Nephron progenitor cell (in vitro differentiated cells): ENCODE measurements around the gene NME2.
"Not testable (repeated sequence)": the region's sequence is repeated elsewhere in the genome, so short reads cannot be mapped to it uniquely, and the experiment has no call there.

Experiments
- DNase-seq: peaks from one replicate; pipeline ENCODE4 v3.0.0; 2021
- H3K27ac Mint-ChIP-seq: 2 replicates; pipeline ENCODE4 v1.8.0; 2021; ENCODE audit warnings: mild to moderate bottlenecking, moderate library complexity, mixed read lengths
- H3K27me3 Mint-ChIP-seq: 2 replicates; pipeline ENCODE4 v1.8.0; 2021; ENCODE audit warnings: mild to moderate bottlenecking, low read depth, mixed read lengths; ENCODE audit not compliant: poor library complexity
- H3K36me3 Mint-ChIP-seq: 2 replicates; pipeline ENCODE4 v1.8.0; 2021; ENCODE audit warnings: low read depth, mixed read lengths
- H3K4me1 Mint-ChIP-seq: 2 replicates; pipeline ENCODE4 v1.8.0; 2021; ENCODE audit warnings: mixed read lengths
- H3K4me3 Mint-ChIP-seq: 2 replicates; pipeline ENCODE4 v1.8.0; 2021; ENCODE audit warnings: mild to moderate bottlenecking, moderate library complexity, mixed read lengths
- H3K9me3 Mint-ChIP-seq: 2 replicates; pipeline ENCODE4 v1.8.0; 2021; ENCODE audit warnings: mild to moderate bottlenecking, moderate library complexity, mixed read lengths
- CTCF ChIP-seq: fragments of 200-600 bp; sonication (generic); IDR thresholded peaks from 2 replicates; pipeline ENCODE4 v1.5.0; 2021; ENCODE audit warnings: antibody characterized with exemption

The NME2 gene

GRCh38 chr17:51121620-51122472 lies 44.4 kb upstream of the NME2 start:
- no peak for TF ChIP-seq CTCF
- Mint-ChIP-seq H3K36me3 (no peaks in the 10 kb centered on the region), H3K27ac (peak overlapping the region; percentile 99), H3K4me1 (peaks cover 45% of the 10 kb centered on the region), H3K4me3 (peak overlapping the region; percentile 94), H3K9me3 (no peaks in the 10 kb centered on the region), H3K27me3 (peaks cover 4% of the 10 kb centered on the region)
- peak; percentile 44 for DNase-seq

- DNase-seq, H3K36me3 Mint-ChIP-seq, H3K27ac Mint-ChIP-seq, H3K9me3 Mint-ChIP-seq, H3K27me3 Mint-ChIP-seq: not testable (repeated sequence)
- peaks cover 40% of the 10 kb centered on the region for H3K4me1 Mint-ChIP-seq
- H3K4me3 Mint-ChIP-seq: peak overlapping the region; percentile 94
Measured at GRCh38 chr17:51122473-51123115, 43.6 kb upstream of the NME2 start.

- Mint-ChIP-seq H3K27me3 (peaks cover 24% of the 10 kb centered on the region), H3K4me3 (no peak overlapping the region), H3K36me3 (no peaks in the 10 kb centered on the region), H3K4me1 (peaks cover 17% of the 10 kb centered on the region), H3K9me3 (peaks cover 3% of the 10 kb centered on the region), H3K27ac (no peak overlapping the region)
- DNase-seq: no peak
- TF ChIP-seq CTCF: no peak
Measured at GRCh38 chr17:51124640-51125503, 41.3 kb upstream of the NME2 start.

- DNase-seq: no peak
- Mint-ChIP-seq H3K4me3 (no peak overlapping the region), H3K9me3 (peaks cover 3% of the 10 kb centered on the region), H3K4me1 (no peaks in the 10 kb centered on the region), H3K27me3 (peaks cover 32% of the 10 kb centered on the region), H3K27ac (no peak overlapping the region), H3K36me3 (no peaks in the 10 kb centered on the region)
- no peak for TF ChIP-seq CTCF
Measured at GRCh38 chr17:51128076-51128475, 38.1 kb upstream of the NME2 start.

- H3K9me3 Mint-ChIP-seq: peaks cover 16% of the 10 kb centered on the region
- H3K4me3 Mint-ChIP-seq: no peak overlapping the region
- H3K27ac Mint-ChIP-seq: no peak overlapping the region
- TF ChIP-seq CTCF: no peak
- no peaks in the 10 kb centered on the region for H3K4me1 Mint-ChIP-seq
- peaks cover 31% of the 10 kb centered on the region for H3K27me3 Mint-ChIP-seq
- DNase-seq: no peak
- H3K36me3 Mint-ChIP-seq: no peaks in the 10 kb centered on the region
Measured at GRCh38 chr17:51132964-51133319, 33.3 kb upstream of the NME2 start.

- no peaks in the 10 kb centered on the region for H3K4me1 Mint-ChIP-seq
- no peak overlapping the region for H3K27ac Mint-ChIP-seq
- no peak for TF ChIP-seq CTCF
- no peak for DNase-seq
- peaks cover 29% of the 10 kb centered on the region for H3K27me3 Mint-ChIP-seq
- no peaks in the 10 kb centered on the region for H3K36me3 Mint-ChIP-seq
- peaks cover 16% of the 10 kb centered on the region for H3K9me3 Mint-ChIP-seq
- no peak overlapping the region for H3K4me3 Mint-ChIP-seq
Measured at GRCh38 chr17:51133365-51133764, 32.8 kb upstream of the NME2 start.
